Thyroid gland (tissue), 4 donors: ENCODE results near the gene KCNS3. TPM values are rescaled to one million over a fixed set of nuclear protein-coding genes. Genes with fewer than 3 reads are reported as not detected.

ENCODE experiments used
- DNase-seq, 2 donors: peaks; one replicate each; pipeline ENCODE4 v3.0.0-alpha.2; 2019
- H3K27ac ChIP-seq, 3 donors: fragments of 200-600 bp; sonication (generic); 1 replicate in 2 of 3; 2 replicates in 1 of 3; pipeline ENCODE4 v1.5.1; 2016 to 2019; ENCODE audit warnings: mild to moderate bottlenecking in 1 of 3, moderate library complexity in 1 of 3
- H3K27me3 ChIP-seq: fragments of 200-600 bp; sonication (generic); one replicate; pipeline ENCODE4 v1.5.1; 2019
- H3K36me3 ChIP-seq, 2 donors: fragments of 200-600 bp; sonication (generic); one replicate each; pipeline ENCODE4 v1.5.1; 2016 to 2019
- H3K4me1 ChIP-seq, 2 donors: fragments of 200-600 bp; sonication (generic); one replicate each; pipeline ENCODE4 v1.5.1; 2017 to 2019
- H3K4me3 ChIP-seq, 3 donors: fragments of 200-600 bp; sonication (generic); replicated peaks in 1 of 3; 1 replicate in 2 of 3; 2 replicates in 1 of 3; pipeline ENCODE4 v1.5.1; 2016; ENCODE audit warnings: mild to moderate bottlenecking in 1 of 3
- H3K9me3 ChIP-seq: fragments of 200-600 bp; sonication (generic); one replicate; pipeline ENCODE4 v1.5.1; 2017
- CTCF ChIP-seq, 6 experiments: fragments of 200-600 bp in 3 of 6; fragments of 450-650 bp in 3 of 6; sonication (generic) in 3 of 6; IDR thresholded peaks; one replicate each; pipeline ENCODE4 v1.5.1; 2016 to 2019; ENCODE audit warnings: antibody characterized with exemption in 6 of 6, mild to moderate bottlenecking in 2 of 6, inconsistent platforms in 1 of 6, moderate library complexity in 1 of 6
- POLR2A ChIP-seq, 2 donors: fragments of 450-650 bp; IDR thresholded peaks; one replicate each; pipeline ENCODE4 v1.6.1; 2017; ENCODE audit warnings: antibody characterized with exemption in 2 of 2, mild to moderate bottlenecking in 2 of 2, moderate library complexity in 1 of 2
- WGBS, 2 donors: methylation state at CpG; one replicate each; pipeline ENCODE4 v1.1.5; 2017; 5-methylcytosine and 5-hydroxymethylcytosine counted together
- intact Hi-C: fragments of 100-400 bp; cut with DNase I; formaldehyde crosslinking; loops from one replicate; pipeline ENCODE4 v1.15.1; 2023
- total RNA-seq, 4 donors: library from RNA; depleted of rRNA; stranded (reverse); fragments of >200 nt; gene quantifications; one replicate each; pipeline ENCODE4 v1.2.3, GENCODE V29; 2016

KCNS3 gene
- total RNA-seq, 4 donors from 2014 or later: 6.2 to 25.1 (median 7.6) TPM

GRCh38 chr2:17950006-17950405, 71.5 kb downstream of the KCNS3 start:
- H3K27me3 ChIP-seq: no peaks in the 10 kb centered on the region
- no peak for DNase-seq
- intact Hi-C loops: no loop called here
- WGBS, 2 donors: 61 to 65% methylated on average over 6 of the region's 6 CpGs
- no peak for TF ChIP-seq POLR2A (IDR thresholded peaks at IDR 0.05)
- TF ChIP-seq CTCF (IDR thresholded peaks at IDR 0.05): no peak
- no peaks in the 10 kb centered on the region for H3K4me1 ChIP-seq
- no peaks in the 10 kb centered on the region for H3K36me3 ChIP-seq
- no peaks in the 10 kb centered on the region for H3K9me3 ChIP-seq
- no peak overlapping the region for H3K4me3 ChIP-seq
- no peak overlapping the region for H3K27ac ChIP-seq

GRCh38 chr2:17951563-17951962, 73.1 kb downstream of the KCNS3 start:
- Histone ChIP-seq H3K9me3 (no peaks in the 10 kb centered on the region), H3K27ac (no peak overlapping the region), H3K27me3 (no peaks in the 10 kb centered on the region), H3K36me3 (no peaks in the 10 kb centered on the region), H3K4me3 (no peak overlapping the region), H3K4me1 (no peaks in the 10 kb centered on the region)
- intact Hi-C loops: no loop called here
- TF ChIP-seq POLR2A (IDR thresholded peaks at IDR 0.05) (no peak), CTCF (IDR thresholded peaks at IDR 0.05) (no peak)
- no peak for DNase-seq
- 80 to 81% methylated on average over 4 of the region's 4 CpGs for WGBS, 2 donors

GRCh38 chr2:17958466-17959092, 80.1 kb downstream of the KCNS3 start:
- Histone ChIP-seq H3K4me3 (no peak overlapping the region), H3K4me1 (no peaks in the 10 kb centered on the region), H3K36me3 (no peaks in the 10 kb centered on the region), H3K9me3 (no peaks in the 10 kb centered on the region), H3K27me3 (no peaks in the 10 kb centered on the region), H3K27ac (no peak overlapping the region)
- DNase-seq: no peak
- WGBS, 2 donors: 73 to 78% methylated on average over 4 of the region's 4 CpGs
- intact Hi-C loops: no loop called here
- TF ChIP-seq POLR2A (IDR thresholded peaks at IDR 0.05): no peak

GRCh38 chr2:17959356-17959755, 80.9 kb downstream of the KCNS3 start:
- no peaks in the 10 kb centered on the region for H3K36me3 ChIP-seq
- WGBS, 2 donors: 40 to 42% methylated on average over 3 of the region's 3 CpGs

GRCh38 chr2:17959833-17960232, 81.4 kb downstream of the KCNS3 start:
- H3K9me3 ChIP-seq: no peaks in the 10 kb centered on the region
- H3K36me3 ChIP-seq: no peaks in the 10 kb centered on the region
- intact Hi-C loops: no loop called here
- H3K27ac ChIP-seq: no peak overlapping the region
- H3K27me3 ChIP-seq: no peaks in the 10 kb centered on the region
- H3K4me3 ChIP-seq: no peak overlapping the region
- TF ChIP-seq POLR2A (IDR thresholded peaks at IDR 0.05) (no peak), CTCF (IDR thresholded peaks at IDR 0.05) (no peak)
- WGBS, 2 donors: 90 to 93% methylated on average over 5 of the region's 5 CpGs
- no peak for DNase-seq
- no peaks in the 10 kb centered on the region for H3K4me1 ChIP-seq

More at GRCh38 chr2:17959356-17959755, 80.9 kb downstream of the KCNS3 start:
- Histone ChIP-seq H3K9me3 (no peaks in the 10 kb centered on the region), H3K27ac (no peak overlapping the region), H3K4me1 (no peaks in the 10 kb centered on the region), H3K4me3 (no peak overlapping the region), H3K27me3 (no peaks in the 10 kb centered on the region)
- intact Hi-C loops: no loop called here
- no peak for TF ChIP-seq POLR2A (IDR thresholded peaks at IDR 0.05)
- no peak for TF ChIP-seq CTCF (IDR thresholded peaks at IDR 0.05)
- no peak for DNase-seq
